ENCODE measurements around the gene EXT2. TPM values are rescaled to one million over a fixed set of nuclear protein-coding genes. Genes with fewer than 3 reads are reported as not detected.

EXT2 gene
- total and polyA plus RNA-seq, 2 experiments from 2014 or later = 15.9 to 48.6 TPM

DNA sequence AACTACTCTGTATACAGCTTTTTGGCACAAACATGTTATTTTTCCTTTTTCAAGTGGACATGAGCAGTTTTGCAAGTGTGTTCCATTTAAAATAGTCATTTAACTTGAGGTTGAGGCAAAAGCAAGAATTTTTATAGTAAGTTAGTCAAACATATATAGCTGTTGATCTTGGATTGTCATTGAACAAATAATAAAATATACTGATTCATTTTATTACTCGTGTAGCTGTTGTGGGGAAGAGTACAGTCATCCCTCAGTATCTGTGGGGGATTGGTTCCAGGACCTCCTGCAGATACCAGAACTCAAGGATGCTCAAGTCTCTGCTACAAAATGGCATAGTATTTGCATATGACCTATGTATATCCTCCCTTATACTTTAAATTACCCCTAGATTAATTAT lies 45.3 kb downstream of the EXT2 start (continued):
- TF ChIP-seq, protein P1, sequence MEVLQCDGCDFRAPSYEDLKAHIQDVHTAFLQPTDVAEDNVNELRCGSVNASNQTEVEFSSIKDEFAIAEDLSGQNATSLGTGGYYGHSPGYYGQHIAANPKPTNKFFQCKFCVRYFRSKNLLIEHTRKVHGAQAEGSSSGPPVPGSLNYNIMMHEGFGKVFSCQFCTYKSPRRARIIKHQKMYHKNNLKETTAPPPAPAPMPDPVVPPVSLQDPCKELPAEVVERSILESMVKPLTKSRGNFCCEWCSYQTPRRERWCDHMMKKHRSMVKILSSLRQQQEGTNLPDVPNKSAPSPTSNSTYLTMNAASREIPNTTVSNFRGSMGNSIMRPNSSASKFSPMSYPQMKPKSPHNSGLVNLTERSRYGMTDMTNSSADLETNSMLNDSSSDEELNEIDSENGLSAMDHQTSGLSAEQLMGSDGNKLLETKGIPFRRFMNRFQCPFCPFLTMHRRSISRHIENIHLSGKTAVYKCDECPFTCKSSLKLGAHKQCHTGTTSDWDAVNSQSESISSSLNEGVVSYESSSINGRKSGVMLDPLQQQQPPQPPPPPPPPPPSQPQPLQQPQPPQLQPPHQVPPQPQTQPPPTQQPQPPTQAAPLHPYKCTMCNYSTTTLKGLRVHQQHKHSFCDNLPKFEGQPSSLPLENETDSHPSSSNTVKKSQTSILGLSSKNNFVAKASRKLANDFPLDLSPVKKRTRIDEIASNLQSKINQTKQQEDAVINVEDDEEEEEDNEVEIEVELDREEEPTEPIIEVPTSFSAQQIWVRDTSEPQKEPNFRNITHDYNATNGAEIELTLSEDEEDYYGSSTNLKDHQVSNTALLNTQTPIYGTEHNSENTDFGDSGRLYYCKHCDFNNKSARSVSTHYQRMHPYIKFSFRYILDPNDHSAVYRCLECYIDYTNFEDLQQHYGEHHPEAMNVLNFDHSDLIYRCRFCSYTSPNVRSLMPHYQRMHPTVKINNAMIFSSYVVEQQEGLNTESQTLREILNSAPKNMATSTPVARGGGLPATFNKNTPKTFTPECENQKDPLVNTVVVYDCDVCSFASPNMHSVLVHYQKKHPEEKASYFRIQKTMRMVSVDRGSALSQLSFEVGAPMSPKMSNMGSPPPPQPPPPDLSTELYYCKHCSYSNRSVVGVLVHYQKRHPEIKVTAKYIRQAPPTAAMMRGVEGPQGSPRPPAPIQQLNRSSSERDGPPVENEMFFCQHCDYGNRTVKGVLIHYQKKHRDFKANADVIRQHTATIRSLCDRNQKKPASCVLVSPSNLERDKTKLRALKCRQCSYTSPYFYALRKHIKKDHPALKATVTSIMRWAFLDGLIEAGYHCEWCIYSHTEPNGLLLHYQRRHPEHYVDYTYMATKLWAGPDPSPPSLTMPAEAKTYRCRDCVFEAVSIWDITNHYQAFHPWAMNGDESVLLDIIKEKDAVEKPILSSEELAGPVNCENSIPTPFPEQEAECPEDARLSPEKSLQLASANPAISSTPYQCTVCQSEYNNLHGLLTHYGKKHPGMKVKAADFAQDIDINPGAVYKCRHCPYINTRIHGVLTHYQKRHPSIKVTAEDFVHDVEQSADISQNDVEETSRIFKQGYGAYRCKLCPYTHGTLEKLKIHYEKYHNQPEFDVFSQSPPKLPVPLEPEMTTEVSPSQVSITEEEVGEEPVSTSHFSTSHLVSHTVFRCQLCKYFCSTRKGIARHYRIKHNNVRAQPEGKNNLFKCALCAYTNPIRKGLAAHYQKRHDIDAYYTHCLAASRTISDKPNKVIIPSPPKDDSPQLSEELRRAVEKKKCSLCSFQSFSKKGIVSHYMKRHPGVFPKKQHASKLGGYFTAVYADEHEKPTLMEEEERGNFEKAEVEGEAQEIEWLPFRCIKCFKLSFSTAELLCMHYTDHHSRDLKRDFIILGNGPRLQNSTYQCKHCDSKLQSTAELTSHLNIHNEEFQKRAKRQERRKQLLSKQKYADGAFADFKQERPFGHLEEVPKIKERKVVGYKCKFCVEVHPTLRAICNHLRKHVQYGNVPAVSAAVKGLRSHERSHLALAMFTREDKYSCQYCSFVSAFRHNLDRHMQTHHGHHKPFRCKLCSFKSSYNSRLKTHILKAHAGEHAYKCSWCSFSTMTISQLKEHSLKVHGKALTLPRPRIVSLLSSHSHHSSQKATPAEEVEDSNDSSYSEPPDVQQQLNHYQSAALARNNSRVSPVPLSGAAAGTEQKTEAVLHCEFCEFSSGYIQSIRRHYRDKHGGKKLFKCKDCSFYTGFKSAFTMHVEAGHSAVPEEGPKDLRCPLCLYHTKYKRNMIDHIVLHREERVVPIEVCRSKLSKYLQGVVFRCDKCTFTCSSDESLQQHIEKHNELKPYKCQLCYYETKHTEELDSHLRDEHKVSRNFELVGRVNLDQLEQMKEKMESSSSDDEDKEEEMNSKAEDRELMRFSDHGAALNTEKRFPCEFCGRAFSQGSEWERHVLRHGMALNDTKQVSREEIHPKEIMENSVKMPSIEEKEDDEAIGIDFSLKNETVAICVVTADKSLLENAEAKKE (CRISPR knock-in tag; IDR thresholded peaks at IDR 0.05) = no peak
- no peak for TF ChIP-seq POLR2AphosphoS5 (IDR thresholded peaks at IDR 0.05; ENCODE audit: low read depth)

DNA sequence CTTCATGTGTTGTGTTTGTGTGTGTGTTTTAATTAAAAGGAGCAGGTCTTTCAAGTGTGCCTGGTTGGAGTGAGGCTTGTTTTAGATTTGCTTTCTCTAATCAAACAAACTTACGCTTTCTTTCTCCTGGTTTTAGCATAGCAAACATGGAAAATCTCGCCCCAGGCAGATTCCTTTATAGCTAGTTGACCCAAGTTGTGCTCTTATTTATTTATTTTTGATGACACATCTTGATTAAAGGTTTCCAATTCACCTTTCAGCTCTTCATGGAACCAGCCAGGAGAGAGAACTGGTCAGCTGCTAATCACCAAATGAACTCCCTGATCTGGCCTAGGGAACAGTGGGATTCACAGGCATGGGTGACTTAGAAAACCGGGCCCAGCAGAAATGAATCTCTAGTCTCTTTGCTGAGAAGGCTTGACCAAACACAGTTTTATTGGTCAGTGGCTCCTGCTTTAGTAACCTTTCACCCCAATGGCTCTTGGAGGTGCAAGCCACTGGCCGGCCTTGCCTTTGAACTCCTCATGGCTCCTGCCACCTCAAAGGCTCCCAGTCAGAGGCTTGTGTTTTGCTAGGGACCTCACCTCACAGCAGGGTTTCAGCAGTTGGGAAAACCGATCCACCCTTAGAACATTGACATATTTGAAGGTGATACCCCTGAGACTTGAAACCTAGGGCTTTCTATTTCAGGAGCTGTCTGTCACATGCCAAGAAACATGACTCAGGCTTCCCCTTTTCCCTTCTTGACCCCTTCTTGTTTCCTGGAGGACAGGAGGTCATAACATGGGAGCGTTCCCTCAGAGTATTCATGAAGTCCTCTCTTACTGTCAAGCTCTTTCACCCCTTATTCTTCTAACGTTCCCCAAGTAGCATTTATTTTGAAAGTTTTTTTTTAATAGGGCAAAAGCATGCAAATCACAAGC lies 48.8 kb downstream of the EXT2 start:
- H3K9me2 ChIP-seq (ENCODE audit: insufficient read depth) = no peaks in the 10 kb centered on the region
- no peak overlapping the region for H3K4me3 ChIP-seq
- ATAC-seq (no peak), DNase-seq (ENCODE audit: low spot score) (no peak)
- H4K20me1 ChIP-seq (replicated peaks; ENCODE audit: insufficient read depth) = no peaks in the 10 kb centered on the region; the same call in 1 of the 2 replicates
- no peak overlapping the region for H3K27ac ChIP-seq (ENCODE audit: low read depth)
- H3K79me2 ChIP-seq (replicated peaks; ENCODE audit: insufficient read depth) = no peaks in the 10 kb centered on the region
- no peak overlapping the region for H3K4me3 Mint-ChIP-seq
- H3F3A ChIP-seq (replicated peaks; ENCODE audit: low read depth) = no peaks in the 10 kb centered on the region
- no peaks in the 10 kb centered on the region for H3K27me3 ChIP-seq (ENCODE audit: insufficient read depth)
- no peak overlapping the region for H3K4me2 ChIP-seq
- no peak overlapping the region for H3K27ac Mint-ChIP-seq
- H3K36me3 ChIP-seq (ENCODE audit: insufficient read depth) = no peaks in the 10 kb centered on the region
- peaks cover 2% of the 10 kb centered on the region for H3K27me3 Mint-ChIP-seq (ENCODE audit: insufficient read depth, low read depth, poor library complexity)
- H3K9me3 Mint-ChIP-seq = no peaks in the 10 kb centered on the region
- H3K4me1 ChIP-seq (ENCODE audit: insufficient read depth) = no peaks in the 10 kb centered on the region
- H3K4me1 Mint-ChIP-seq = peaks cover 6% of the 10 kb centered on the region
- no peaks in the 10 kb centered on the region for H3K36me3 Mint-ChIP-seq (ENCODE audit: low read depth)
- H2AFZ ChIP-seq = no peak overlapping the region
- TF ChIP-seq CREB1 (CRISPR knock-in tag; IDR thresholded peaks at IDR 0.05; ENCODE audit: low read depth) = no peak
- TF ChIP-seq EZH2 (IDR thresholded peaks at IDR 0.05; ENCODE audit: low read depth, unreplicated experiment) = no peak
- TF ChIP-seq STAT1 (IDR thresholded peaks at IDR 0.05; ENCODE audit: unreplicated experiment) = no peak
- TF ChIP-seq ZNF331 (CRISPR knock-in tag; IDR thresholded peaks at IDR 0.05; ENCODE audit: low read depth) = no peak
- TF ChIP-seq, protein P2, sequence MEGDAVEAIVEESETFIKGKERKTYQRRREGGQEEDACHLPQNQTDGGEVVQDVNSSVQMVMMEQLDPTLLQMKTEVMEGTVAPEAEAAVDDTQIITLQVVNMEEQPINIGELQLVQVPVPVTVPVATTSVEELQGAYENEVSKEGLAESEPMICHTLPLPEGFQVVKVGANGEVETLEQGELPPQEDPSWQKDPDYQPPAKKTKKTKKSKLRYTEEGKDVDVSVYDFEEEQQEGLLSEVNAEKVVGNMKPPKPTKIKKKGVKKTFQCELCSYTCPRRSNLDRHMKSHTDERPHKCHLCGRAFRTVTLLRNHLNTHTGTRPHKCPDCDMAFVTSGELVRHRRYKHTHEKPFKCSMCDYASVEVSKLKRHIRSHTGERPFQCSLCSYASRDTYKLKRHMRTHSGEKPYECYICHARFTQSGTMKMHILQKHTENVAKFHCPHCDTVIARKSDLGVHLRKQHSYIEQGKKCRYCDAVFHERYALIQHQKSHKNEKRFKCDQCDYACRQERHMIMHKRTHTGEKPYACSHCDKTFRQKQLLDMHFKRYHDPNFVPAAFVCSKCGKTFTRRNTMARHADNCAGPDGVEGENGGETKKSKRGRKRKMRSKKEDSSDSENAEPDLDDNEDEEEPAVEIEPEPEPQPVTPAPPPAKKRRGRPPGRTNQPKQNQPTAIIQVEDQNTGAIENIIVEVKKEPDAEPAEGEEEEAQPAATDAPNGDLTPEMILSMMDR (conservative IDR thresholded peaks at IDR 0.05; ENCODE audit: low read depth in 2 of 2) = no peak
